ENCODE results near the gene SLC6A9. TPM values are rescaled to one million over a fixed set of nuclear protein-coding genes. Genes with fewer than 3 reads are reported as not detected.

SLC6A9 gene
- total RNA-seq, 2 experiments from 2014 or later: 6.5 to 7.4 TPM

GRCh38 chr1:44032170-44032790 is 1.0 kb upstream of the SLC6A9 start:
- no peak for TF ChIP-seq CTCF (IDR thresholded peaks at IDR 0.05)
- H3K4me3 Mint-ChIP-seq: peak overlapping the region; percentile 89
- DNase-seq: no peak
- intact Hi-C loops (cut with micrococcal nuclease): no loop called here
- peak overlapping the region; percentile 16 for H3K27ac Mint-ChIP-seq
- H3K36me3 Mint-ChIP-seq (ENCODE audit: low read depth): peaks cover 2% of the 10 kb centered on the region
- H3K9me3 Mint-ChIP-seq: no peaks in the 10 kb centered on the region
- peaks cover 29% of the 10 kb centered on the region for H3K4me1 Mint-ChIP-seq (ENCODE audit: low read depth)
- ChIA-PET CTCF (interaction anchor here (0.7 to 5.7 kb wide), 6 partner anchors 10 to 269 kb away, joined by 3 to 98 read pairs (median 5); no protein-coding TSS in a partner anchor), POLR2A (interaction anchor here (2.6 kb wide), 1 partner anchor 57 kb away, joined by 11 read pairs; the partner anchor contains the start of gene ATP6V0B)
- no peak for ATAC-seq
- H3K27me3 Mint-ChIP-seq: no peaks in the 10 kb centered on the region

GRCh38 chr1:44030605-44031251 is 534 bp downstream of the SLC6A9 start:
- Mint-ChIP-seq H3K4me3 (peak overlapping the region; percentile 89), H3K9me3 (no peaks in the 10 kb centered on the region), H3K36me3 (ENCODE audit: low read depth) (peaks cover 2% of the 10 kb centered on the region), H3K4me1 (ENCODE audit: low read depth) (peaks cover 25% of the 10 kb centered on the region), H3K27me3 (no peaks in the 10 kb centered on the region), H3K27ac (peak overlapping the region; percentile 87)
- ChIA-PET CTCF (interaction anchor here (0.9 to 4.4 kb wide), 2 partner anchors 25 to 79 kb away, joined by 3 to 25 read pairs; no protein-coding TSS in a partner anchor), POLR2A (interaction anchor here (0.6 to 2.6 kb wide), 7 partner anchors 17 to 589 kb away, joined by 3 to 11 read pairs (median 5); partner anchors contain the start of genes ATP6V0B and IPO13)
- TF ChIP-seq CTCF (IDR thresholded peaks at IDR 0.05): no peak
- peak; percentile 35 for ATAC-seq
- DNase-seq: peak; percentile 62
- intact Hi-C loops (cut with micrococcal nuclease): no loop called here

GRCh38 chr1:44029911-44030604 is 1.2 kb downstream of the SLC6A9 start:
- intact Hi-C loops (cut with micrococcal nuclease): no loop called here
- DNase-seq (peak; percentile 95), ATAC-seq (peak; percentile 84)
- H3K4me3 Mint-ChIP-seq: peak overlapping the region; percentile 90
- peaks cover 25% of the 10 kb centered on the region for H3K4me1 Mint-ChIP-seq (ENCODE audit: low read depth)
- no peaks in the 10 kb centered on the region for H3K27me3 Mint-ChIP-seq
- H3K9me3 Mint-ChIP-seq: no peaks in the 10 kb centered on the region
- ChIA-PET CTCF (interaction anchor here (1.2 to 4.4 kb wide), 2 partner anchors 18 to 24 kb away, joined by 4 to 25 read pairs; no protein-coding TSS in a partner anchor), POLR2A (interaction anchor here (1.1 to 2.6 kb wide), 6 partner anchors 18 to 83 kb away, joined by 3 to 11 read pairs (median 6); partner anchors contain the start of genes ATP6V0B and IPO13)
- peak overlapping the region; percentile 96 for H3K27ac Mint-ChIP-seq
- TF ChIP-seq CTCF (IDR thresholded peaks at IDR 0.05): no peak
- peaks cover 3% of the 10 kb centered on the region for H3K36me3 Mint-ChIP-seq (ENCODE audit: low read depth)

GRCh38 chr1:44029260-44029910 is 1.9 kb downstream of the SLC6A9 start:
- intact Hi-C loops (cut with micrococcal nuclease): no loop called here

More at GRCh38 chr1:44029260-44029910, 1.9 kb downstream of the SLC6A9 start:
- Mint-ChIP-seq H3K27ac (peak overlapping the region; percentile 96), H3K4me3 (peak overlapping the region; percentile 90), H3K36me3 (ENCODE audit: low read depth) (peaks cover 5% of the 10 kb centered on the region), H3K4me1 (ENCODE audit: low read depth) (peaks cover 25% of the 10 kb centered on the region), H3K9me3 (no peaks in the 10 kb centered on the region), H3K27me3 (no peaks in the 10 kb centered on the region)
- DNase-seq (peak; percentile 63), ATAC-seq (peak; percentile 43)
- POLR2A ChIA-PET: interaction anchor here (1.3 to 2.1 kb wide), 4 partner anchors 30 to 83 kb away, joined by 3 to 8 read pairs (median 5); partner anchors contain the start of gene IPO13
- CTCF ChIA-PET: interaction anchor here (1.2 to 4.4 kb wide), 2 partner anchors 19 to 24 kb away, joined by 4 to 25 read pairs; no protein-coding TSS in a partner anchor
- no peak for TF ChIP-seq CTCF (IDR thresholded peaks at IDR 0.05)
